PC-9 (cell line): ENCODE data around the gene SPATA16. TPM values are rescaled to one million over a fixed set of nuclear protein-coding genes. Genes with fewer than 3 reads are reported as not detected.
A peak's percentile ranks its signal among the peaks of the same experiment; 100 is the strongest.
"Not testable (repeated sequence)": the region's sequence is repeated elsewhere in the genome, so short reads cannot be mapped to it uniquely, and the experiment has no call there.

ENCODE experiments used
- BruUV-seq: library from RNA; stranded (reverse); fragments of 400-500 nt; replicated peaks from 2 replicates; lab custom pipeline; 2021; lab: Mats Ljungman, UMichigan
- CTCF ChIA-PET: fragments of 300-600 bp; sonication (Branson Sonifier 250); formaldehyde crosslinking; loops from one replicate; lab custom pipeline; 2022; ENCODE audit warnings: antibody characterized with exemption; lab: Charles Lee
- POLR2A ChIA-PET: fragments of 300-600 bp; sonication (Branson Sonifier 250); formaldehyde crosslinking; loops from one replicate; lab custom pipeline; 2022; ENCODE audit warnings: antibody characterized with exemption; ENCODE audit not compliant: unreplicated experiment; lab: Charles Lee
- DNase-seq, 2 experiments: peaks; one replicate each; pipeline versions ENCODE4 v3.0.0 to v3.0.0-alpha.2; 2015 to 2022; ENCODE audit warnings: mixed read lengths in 1 of 2
- H2AFZ ChIP-seq: fragments of 200-600 bp; sonication (generic); 2 replicates; pipeline ENCODE4 v1.8.1; 2017; ENCODE audit warnings: antibody characterized with exemption
- H3F3A ChIP-seq: fragments of 200-600 bp; sonication (generic); 2 replicates; pipeline ENCODE4 v1.8.1; 2017; ENCODE audit warnings: antibody characterized with exemption, mild to moderate bottlenecking, low read depth; ENCODE audit not compliant: insufficient read depth
- H3K27ac ChIP-seq: fragments of 200-600 bp; sonication (generic); 2 replicates; pipeline ENCODE4 v1.6.1; 2016; ENCODE audit warnings: mixed run types
- H3K27me3 ChIP-seq: fragments of 200-600 bp; sonication (generic); 2 replicates; pipeline ENCODE4 v1.6.1; 2016; ENCODE audit warnings: low read depth, mixed run types; ENCODE audit not compliant: insufficient read depth
- H3K36me3 ChIP-seq: fragments of 200-600 bp; sonication (generic); 2 replicates; pipeline ENCODE4 v1.6.1; 2016; ENCODE audit warnings: low read depth, mixed run types
- H3K4me1 ChIP-seq: fragments of 200-600 bp; sonication (generic); replicated peaks from 2 replicates; pipeline ENCODE4 v1.6.1; 2016; ENCODE audit warnings: mixed run types; ENCODE audit not compliant: insufficient read depth
- H3K4me2 ChIP-seq: fragments of 200-600 bp; sonication (generic); 2 replicates; pipeline ENCODE4 v1.6.1; 2017; ENCODE audit warnings: mixed run types
- H3K4me3 ChIP-seq: fragments of 200-600 bp; sonication (generic); 2 replicates; pipeline ENCODE4 v1.6.1; 2016; ENCODE audit warnings: mixed run types
- H3K79me2 ChIP-seq: fragments of 200-600 bp; sonication (generic); 2 replicates; pipeline ENCODE4 v1.6.1; 2017; ENCODE audit warnings: low read depth, mixed run types
- H3K9me2 ChIP-seq: fragments of 200-600 bp; sonication (generic); 2 replicates; pipeline ENCODE4 v1.8.1; 2017; ENCODE audit warnings: mild to moderate bottlenecking; ENCODE audit not compliant: insufficient read depth
- H3K9me3 ChIP-seq: fragments of 200-600 bp; sonication (generic); 2 replicates; pipeline ENCODE4 v1.8.1; 2016; ENCODE audit warnings: low read depth; ENCODE audit not compliant: insufficient read depth
- H4K20me1 ChIP-seq: fragments of 200-600 bp; sonication (generic); 2 replicates; pipeline ENCODE4 v1.8.1; 2017; ENCODE audit not compliant: insufficient read depth
- EZH2 ChIP-seq: fragments of 200-600 bp; sonication (generic); IDR thresholded peaks from 2 replicates; pipeline ENCODE4 v1.8.0; 2017; ENCODE audit warnings: antibody characterized with exemption, low read depth
- intact Hi-C: fragments of 100-400 bp; cut with micrococcal nuclease; formaldehyde crosslinking; loops from one replicate; pipeline ENCODE4 v1.10.0; 2022; ENCODE audit not compliant: unreplicated experiment
- total RNA-seq: library from RNA; stranded (reverse); gene quantifications from 2 replicates; pipeline ENCODE4 v1.2.3, GENCODE V29; 2021
- TF ChIP-seq, protein P1 (sequence below): fragments of 200-600 bp; sonication (generic); conservative IDR thresholded peaks from 2 replicates; pipeline ENCODE4 v1.6.1; 2017; ENCODE audit warnings: mixed run types, antibody characterized with exemption, mild to moderate bottlenecking, moderate library complexity

The SPATA16 gene
- total RNA-seq, 1 experiment from 2014 or later: not detected

DNA sequence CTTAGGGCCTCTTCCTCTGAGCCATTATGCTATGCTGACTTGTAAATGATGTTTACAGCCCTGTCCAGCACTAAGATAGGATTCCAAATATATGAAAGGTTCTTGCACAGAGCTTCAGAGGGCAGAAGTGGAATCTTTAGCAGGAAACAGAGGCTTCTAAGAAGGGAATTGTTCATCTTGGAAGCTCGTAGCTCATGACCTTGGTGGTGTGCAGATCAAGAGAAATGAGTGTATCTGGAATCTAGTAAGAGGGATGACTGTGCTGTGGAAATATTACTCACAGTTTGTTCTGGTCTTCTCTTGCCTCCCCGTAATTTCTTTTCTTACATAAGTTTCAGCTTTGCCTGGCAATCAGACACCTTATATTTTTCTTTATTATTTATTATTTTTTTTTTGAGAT, 175.8 kb downstream of the SPATA16 start:
- no TSS peak for BruUV-seq
- intact Hi-C loops: no loop called here
- no peaks in the 10 kb centered on the region for H4K20me1 ChIP-seq
- no peak for DNase-seq
- no peaks in the 10 kb centered on the region for H3K9me3 ChIP-seq
- H3K27ac ChIP-seq: no peak overlapping the region
- ChIA-PET POLR2A (no interaction called here), CTCF (no interaction called here)
- H3K79me2 ChIP-seq: no peaks in the 10 kb centered on the region
- no peaks in the 10 kb centered on the region for H3K36me3 ChIP-seq
- H3K4me1 ChIP-seq: no peaks in the 10 kb centered on the region
- H2AFZ ChIP-seq: 0 out of 2 replicates have a peak overlapping the region, but pooled peaks have one; percentile 25
- no peak for TF ChIP-seq EZH2
- TF ChIP-seq, protein P1, sequence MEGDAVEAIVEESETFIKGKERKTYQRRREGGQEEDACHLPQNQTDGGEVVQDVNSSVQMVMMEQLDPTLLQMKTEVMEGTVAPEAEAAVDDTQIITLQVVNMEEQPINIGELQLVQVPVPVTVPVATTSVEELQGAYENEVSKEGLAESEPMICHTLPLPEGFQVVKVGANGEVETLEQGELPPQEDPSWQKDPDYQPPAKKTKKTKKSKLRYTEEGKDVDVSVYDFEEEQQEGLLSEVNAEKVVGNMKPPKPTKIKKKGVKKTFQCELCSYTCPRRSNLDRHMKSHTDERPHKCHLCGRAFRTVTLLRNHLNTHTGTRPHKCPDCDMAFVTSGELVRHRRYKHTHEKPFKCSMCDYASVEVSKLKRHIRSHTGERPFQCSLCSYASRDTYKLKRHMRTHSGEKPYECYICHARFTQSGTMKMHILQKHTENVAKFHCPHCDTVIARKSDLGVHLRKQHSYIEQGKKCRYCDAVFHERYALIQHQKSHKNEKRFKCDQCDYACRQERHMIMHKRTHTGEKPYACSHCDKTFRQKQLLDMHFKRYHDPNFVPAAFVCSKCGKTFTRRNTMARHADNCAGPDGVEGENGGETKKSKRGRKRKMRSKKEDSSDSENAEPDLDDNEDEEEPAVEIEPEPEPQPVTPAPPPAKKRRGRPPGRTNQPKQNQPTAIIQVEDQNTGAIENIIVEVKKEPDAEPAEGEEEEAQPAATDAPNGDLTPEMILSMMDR: no peak
- H3K4me2 ChIP-seq: no peak overlapping the region
- no peaks in the 10 kb centered on the region for H3F3A ChIP-seq
- H3K4me3 ChIP-seq: no peak overlapping the region
- no peaks in the 10 kb centered on the region for H3K9me2 ChIP-seq
- no peaks in the 10 kb centered on the region for H3K27me3 ChIP-seq

DNA sequence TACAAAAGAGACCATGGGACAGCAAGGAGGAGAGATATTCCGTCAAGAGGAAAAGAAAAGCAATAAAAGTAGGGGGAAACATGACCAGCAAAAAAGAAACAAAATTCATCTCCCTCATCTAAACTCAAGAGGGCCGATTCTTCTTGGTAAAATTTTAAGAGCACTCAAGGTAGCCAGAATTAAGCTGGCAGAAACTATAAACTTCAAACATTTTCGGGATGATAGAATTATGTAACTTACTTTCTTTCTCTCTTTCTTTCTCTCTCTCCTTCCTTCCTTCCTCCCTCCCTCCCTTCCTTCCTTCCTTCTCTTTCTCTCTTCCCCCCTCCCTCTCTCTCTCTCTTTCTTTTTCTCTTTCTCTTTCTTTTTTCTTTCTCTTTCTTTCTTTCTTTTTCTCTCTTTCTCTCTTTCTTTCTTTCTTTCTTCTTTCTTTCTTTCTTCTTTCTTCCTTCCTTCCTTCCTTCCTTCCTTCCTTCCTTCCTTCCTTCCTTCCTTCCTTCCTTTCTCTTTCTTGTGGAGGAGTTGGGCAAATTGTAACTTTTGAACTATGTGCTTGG, 180.3 kb downstream of the SPATA16 start:
- CTCF ChIA-PET: not testable (repeated sequence)

DNA sequence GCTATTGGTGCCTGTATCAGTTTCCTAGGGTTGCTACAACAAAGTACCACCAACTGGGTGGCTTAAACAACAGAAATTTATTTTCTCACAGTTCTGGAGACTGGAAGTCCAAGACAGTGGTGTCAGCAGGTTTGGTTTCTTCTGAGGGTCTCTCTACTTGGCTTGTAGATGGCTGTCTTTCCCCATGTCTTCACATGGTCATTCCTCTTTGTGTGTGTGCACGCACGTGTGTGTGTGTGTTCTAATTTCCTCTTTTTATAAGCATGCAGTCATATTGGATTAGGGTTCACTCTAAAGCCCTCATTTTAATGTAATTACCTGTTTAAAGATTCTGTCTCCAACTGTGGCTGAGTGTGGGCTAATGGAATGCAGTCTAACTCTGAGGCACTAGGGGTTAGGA, 182.5 kb downstream of the SPATA16 start:
- H4K20me1 ChIP-seq: no peaks in the 10 kb centered on the region
- no peak overlapping the region for H2AFZ ChIP-seq
- H3K4me2 ChIP-seq: no peak overlapping the region
- POLR2A ChIA-PET: no interaction called here
- no peaks in the 10 kb centered on the region for H3K79me2 ChIP-seq
- H3K27me3 ChIP-seq: no peaks in the 10 kb centered on the region
- H3K4me3 ChIP-seq: no peak overlapping the region
- H3K27ac ChIP-seq: no peak overlapping the region
- no peaks in the 10 kb centered on the region; the same call in 1 of the 2 replicates for H3K9me3 ChIP-seq
- H3K9me2 ChIP-seq: no peaks in the 10 kb centered on the region
- CTCF ChIA-PET: no interaction called here
- H3K36me3 ChIP-seq: no peaks in the 10 kb centered on the region
- no peaks in the 10 kb centered on the region for H3F3A ChIP-seq
- H3K4me1 ChIP-seq: no peaks in the 10 kb centered on the region
- DNase-seq: no peak
- TF ChIP-seq, protein P1: no peak
- TF ChIP-seq EZH2: no peak
- intact Hi-C loops: no loop called here
- no TSS peak for BruUV-seq

More for the DNA sequence above, 180.3 kb downstream of the SPATA16 start:
- intact Hi-C loops, H3K27me3 ChIP-seq, POLR2A ChIA-PET, H4K20me1 ChIP-seq, H3F3A ChIP-seq, H3K36me3 ChIP-seq, H3K9me3 ChIP-seq, H3K4me3 ChIP-seq, H3K27ac ChIP-seq, H3K79me2 ChIP-seq, BruUV-seq, H3K4me2 ChIP-seq, H3K9me2 ChIP-seq, H3K4me1 ChIP-seq, DNase-seq: not testable (repeated sequence)
- 0 out of 2 replicates have a peak overlapping the region, but pooled peaks have one; percentile 35 for H2AFZ ChIP-seq

DNA sequence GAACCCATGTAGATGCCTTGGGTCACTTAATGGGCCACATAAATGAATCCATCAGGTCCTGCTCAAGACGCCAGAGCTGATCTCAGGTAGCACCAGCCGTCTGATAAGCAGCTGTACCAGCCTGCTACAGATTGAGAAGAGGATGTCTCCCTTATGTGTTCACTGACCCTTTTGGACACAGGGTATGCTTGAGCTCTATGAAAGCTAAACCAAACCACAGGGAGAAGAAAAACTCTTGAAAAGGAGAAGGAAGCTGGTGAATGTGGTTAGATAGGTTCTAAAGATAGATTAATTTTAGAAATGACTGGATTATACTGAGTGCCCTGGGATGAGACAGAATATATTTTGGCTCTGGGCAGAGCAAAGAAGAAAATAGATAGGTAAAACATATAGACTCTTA, 187.5 kb downstream of the SPATA16 start:
- POLR2A ChIA-PET: no interaction called here
- intact Hi-C loops: no loop called here

More for the DNA sequence above, 187.5 kb downstream of the SPATA16 start:
- H2AFZ ChIP-seq: no peak overlapping the region
- CTCF ChIA-PET: no interaction called here
- no peak for DNase-seq
- H3K79me2 ChIP-seq: no peaks in the 10 kb centered on the region
- H3K27me3 ChIP-seq: no peaks in the 10 kb centered on the region
- H3K9me2 ChIP-seq: no peaks in the 10 kb centered on the region
- no peaks in the 10 kb centered on the region for H3K9me3 ChIP-seq
- H4K20me1 ChIP-seq: no peaks in the 10 kb centered on the region
- no peaks in the 10 kb centered on the region for H3K36me3 ChIP-seq
- no peak overlapping the region for H3K4me2 ChIP-seq
- no peaks in the 10 kb centered on the region for H3K4me1 ChIP-seq
- no peaks in the 10 kb centered on the region for H3F3A ChIP-seq
- BruUV-seq: no TSS peak
- H3K4me3 ChIP-seq: no peak overlapping the region
- H3K27ac ChIP-seq: no peak overlapping the region
- TF ChIP-seq, protein P1: no peak
- TF ChIP-seq EZH2: no peak
